SK-N-SH treated with all-trans-retinoic acid at 6 μM for 48 hours (cell line): ENCODE data around the gene VWF.

ENCODE experiments used
- ATAC-seq: fragments of 200-7000 bp; cut with Tn5 transposase; 3 replicates; pipeline ENCODE4 v1.9.1; 2020; ENCODE audit warnings: mild to moderate bottlenecking, moderate library complexity
- ARNTL ChIP-seq: fragments of 450-650 bp; formaldehyde crosslinking; IDR thresholded peaks from 2 replicates; pipeline ENCODE4 v1.5.0; 2020; ENCODE audit warnings: low read depth, mild to moderate bottlenecking, moderate library complexity, borderline replicate concordance
- BACH2 ChIP-seq: fragments of 250-450 bp; sonication (Bioruptor Pico); IDR thresholded peaks from 2 replicates; pipeline ENCODE4 v1.9.0; 2021; ENCODE audit warnings: mild to moderate bottlenecking, borderline replicate concordance
- CREB5 ChIP-seq: fragments of 250-450 bp; sonication (Bioruptor Pico); IDR thresholded peaks from 2 replicates; pipeline ENCODE4 v1.5.1; 2020; ENCODE audit warnings: low read depth, mild to moderate bottlenecking, moderate library complexity
- CSDC2 ChIP-seq: fragments of 250-450 bp; sonication (Bioruptor Pico); IDR thresholded peaks from 2 replicates; pipeline ENCODE4 v1.5.0; 2020; ENCODE audit warnings: mild to moderate bottlenecking, moderate library complexity
- CSRNP3 ChIP-seq: fragments of 250-450 bp; sonication (Bioruptor Pico); IDR thresholded peaks from 2 replicates; pipeline ENCODE4 v1.5.1; 2021; ENCODE audit warnings: mild to moderate bottlenecking, moderate library complexity
- ESRRG ChIP-seq: fragments of 250-450 bp; sonication (Bioruptor Pico); IDR thresholded peaks from 2 replicates; pipeline ENCODE4 v1.6.1; 2021; ENCODE audit warnings: mild to moderate bottlenecking
- GLIS3 ChIP-seq: fragments of 250-450 bp; sonication (Bioruptor Pico); IDR thresholded peaks from 2 replicates; pipeline ENCODE4 v1.5.0; 2020; ENCODE audit warnings: mild to moderate bottlenecking, moderate library complexity
- ISL1 ChIP-seq: fragments of 250-450 bp; sonication (Bioruptor Pico); IDR thresholded peaks from 2 replicates; pipeline ENCODE4 v2.1.2; 2022; ENCODE audit warnings: mild to moderate bottlenecking, moderate library complexity
- OSR1 ChIP-seq: fragments of 250-450 bp; sonication (Bioruptor Pico); IDR thresholded peaks from 2 replicates; pipeline ENCODE4 v1.8.0; 2022; ENCODE audit warnings: moderate library complexity, mild to moderate bottlenecking, inconsistent platforms
- POU6F1 ChIP-seq: fragments of 250-450 bp; sonication (Bioruptor Pico); IDR thresholded peaks from 2 replicates; pipeline ENCODE4 v1.8.0; 2021; ENCODE audit warnings: low read depth, mild to moderate bottlenecking, moderate library complexity, borderline replicate concordance
- RARB ChIP-seq: fragments of 250-450 bp; sonication (Bioruptor Pico); IDR thresholded peaks from 2 replicates; pipeline ENCODE4 v1.8.0; 2021; ENCODE audit warnings: mild to moderate bottlenecking, moderate library complexity
- SNAI2 ChIP-seq: fragments of 250-450 bp; sonication (Bioruptor Pico); IDR thresholded peaks from 2 replicates; pipeline ENCODE4 v1.5.0; 2020; ENCODE audit warnings: mild to moderate bottlenecking, moderate library complexity
- TCF4 ChIP-seq: fragments of 250-450 bp; sonication (Bioruptor Pico); IDR thresholded peaks from 2 replicates; pipeline ENCODE4 v1.8.0; 2021; ENCODE audit warnings: mild to moderate bottlenecking, moderate library complexity, borderline replicate concordance
- TOX ChIP-seq: fragments of 250-450 bp; sonication (Bioruptor Pico); IDR thresholded peaks from 2 replicates; pipeline ENCODE4 v1.8.0; 2021; ENCODE audit warnings: mild to moderate bottlenecking, moderate library complexity, borderline replicate concordance
- ZC3H10 ChIP-seq: fragments of 250-450 bp; sonication (Bioruptor Pico); IDR thresholded peaks from 2 replicates; pipeline ENCODE4 v1.5.1; 2021; ENCODE audit warnings: mild to moderate bottlenecking, moderate library complexity
- ZFP3 ChIP-seq: fragments of 250-450 bp; sonication (Bioruptor Pico); IDR thresholded peaks from 2 replicates; pipeline ENCODE4 v1.5.0; 2020; ENCODE audit warnings: mild to moderate bottlenecking, moderate library complexity
- ZFP30 ChIP-seq: fragments of 450-650 bp; formaldehyde crosslinking; IDR thresholded peaks from 2 replicates; pipeline ENCODE4 v1.5.0; 2022; ENCODE audit warnings: mild to moderate bottlenecking, moderate library complexity
- ZNF565 ChIP-seq: fragments of 450-650 bp; formaldehyde crosslinking; conservative IDR thresholded peaks from 2 replicates; pipeline ENCODE4 v1.5.0; 2020; ENCODE audit warnings: low read depth, mild to moderate bottlenecking, moderate library complexity
- ZNF70 ChIP-seq: fragments of 450-650 bp; formaldehyde crosslinking; IDR thresholded peaks from 2 replicates; pipeline ENCODE4 v1.5.0; 2020; ENCODE audit warnings: mild to moderate bottlenecking, moderate library complexity
- ZNF8 ChIP-seq: fragments of 450-650 bp; formaldehyde crosslinking; IDR thresholded peaks from 2 replicates; pipeline ENCODE4 v1.5.0; 2020; ENCODE audit warnings: mild to moderate bottlenecking, moderate library complexity
- TF ChIP-seq, protein P1 (sequence below): fragments of 250-450 bp; sonication (Bioruptor Pico); IDR thresholded peaks from 2 replicates; pipeline ENCODE4 v1.8.0; 2020; ENCODE audit warnings: mild to moderate bottlenecking, moderate library complexity, borderline replicate concordance
- TF ChIP-seq, protein P2 (sequence below): fragments of 250-450 bp; sonication (Bioruptor Pico); IDR thresholded peaks from 2 replicates; pipeline ENCODE4 v1.5.0; 2020; ENCODE audit warnings: mild to moderate bottlenecking, moderate library complexity

The VWF gene

GRCh38 chr12:5948696-5949095 lies 175.8 kb downstream of the VWF start:
- no peak for TF ChIP-seq ESRRG (CRISPR knock-in tag)
- TF ChIP-seq BACH2 (CRISPR knock-in tag): no peak
- no peak for TF ChIP-seq OSR1 (CRISPR knock-in tag)
- TF ChIP-seq POU6F1: no peak
- TF ChIP-seq ZFP30 (CRISPR knock-in tag): no peak
- TF ChIP-seq ZNF70 (CRISPR knock-in tag): no peak
- TF ChIP-seq ZC3H10: no peak
- no peak for TF ChIP-seq CSRNP3
- no peak for TF ChIP-seq RARB (CRISPR knock-in tag)
- TF ChIP-seq GLIS3 (CRISPR knock-in tag): no peak
- TF ChIP-seq TOX (CRISPR knock-in tag): no peak
- no peak for TF ChIP-seq CSDC2 (CRISPR knock-in tag)
- no peak for TF ChIP-seq SNAI2 (CRISPR knock-in tag)
- TF ChIP-seq, protein P1, sequence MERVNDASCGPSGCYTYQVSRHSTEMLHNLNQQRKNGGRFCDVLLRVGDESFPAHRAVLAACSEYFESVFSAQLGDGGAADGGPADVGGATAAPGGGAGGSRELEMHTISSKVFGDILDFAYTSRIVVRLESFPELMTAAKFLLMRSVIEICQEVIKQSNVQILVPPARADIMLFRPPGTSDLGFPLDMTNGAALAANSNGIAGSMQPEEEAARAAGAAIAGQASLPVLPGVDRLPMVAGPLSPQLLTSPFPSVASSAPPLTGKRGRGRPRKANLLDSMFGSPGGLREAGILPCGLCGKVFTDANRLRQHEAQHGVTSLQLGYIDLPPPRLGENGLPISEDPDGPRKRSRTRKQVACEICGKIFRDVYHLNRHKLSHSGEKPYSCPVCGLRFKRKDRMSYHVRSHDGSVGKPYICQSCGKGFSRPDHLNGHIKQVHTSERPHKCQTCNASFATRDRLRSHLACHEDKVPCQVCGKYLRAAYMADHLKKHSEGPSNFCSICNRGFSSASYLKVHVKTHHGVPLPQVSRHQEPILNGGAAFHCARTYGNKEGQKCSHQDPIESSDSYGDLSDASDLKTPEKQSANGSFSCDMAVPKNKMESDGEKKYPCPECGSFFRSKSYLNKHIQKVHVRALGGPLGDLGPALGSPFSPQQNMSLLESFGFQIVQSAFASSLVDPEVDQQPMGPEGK (CRISPR knock-in tag): no peak
- no peak for TF ChIP-seq ZNF8 (CRISPR knock-in tag)
- TF ChIP-seq ARNTL (CRISPR knock-in tag): no peak
- no peak for TF ChIP-seq ISL1 (CRISPR knock-in tag)
- TF ChIP-seq, protein P2, sequence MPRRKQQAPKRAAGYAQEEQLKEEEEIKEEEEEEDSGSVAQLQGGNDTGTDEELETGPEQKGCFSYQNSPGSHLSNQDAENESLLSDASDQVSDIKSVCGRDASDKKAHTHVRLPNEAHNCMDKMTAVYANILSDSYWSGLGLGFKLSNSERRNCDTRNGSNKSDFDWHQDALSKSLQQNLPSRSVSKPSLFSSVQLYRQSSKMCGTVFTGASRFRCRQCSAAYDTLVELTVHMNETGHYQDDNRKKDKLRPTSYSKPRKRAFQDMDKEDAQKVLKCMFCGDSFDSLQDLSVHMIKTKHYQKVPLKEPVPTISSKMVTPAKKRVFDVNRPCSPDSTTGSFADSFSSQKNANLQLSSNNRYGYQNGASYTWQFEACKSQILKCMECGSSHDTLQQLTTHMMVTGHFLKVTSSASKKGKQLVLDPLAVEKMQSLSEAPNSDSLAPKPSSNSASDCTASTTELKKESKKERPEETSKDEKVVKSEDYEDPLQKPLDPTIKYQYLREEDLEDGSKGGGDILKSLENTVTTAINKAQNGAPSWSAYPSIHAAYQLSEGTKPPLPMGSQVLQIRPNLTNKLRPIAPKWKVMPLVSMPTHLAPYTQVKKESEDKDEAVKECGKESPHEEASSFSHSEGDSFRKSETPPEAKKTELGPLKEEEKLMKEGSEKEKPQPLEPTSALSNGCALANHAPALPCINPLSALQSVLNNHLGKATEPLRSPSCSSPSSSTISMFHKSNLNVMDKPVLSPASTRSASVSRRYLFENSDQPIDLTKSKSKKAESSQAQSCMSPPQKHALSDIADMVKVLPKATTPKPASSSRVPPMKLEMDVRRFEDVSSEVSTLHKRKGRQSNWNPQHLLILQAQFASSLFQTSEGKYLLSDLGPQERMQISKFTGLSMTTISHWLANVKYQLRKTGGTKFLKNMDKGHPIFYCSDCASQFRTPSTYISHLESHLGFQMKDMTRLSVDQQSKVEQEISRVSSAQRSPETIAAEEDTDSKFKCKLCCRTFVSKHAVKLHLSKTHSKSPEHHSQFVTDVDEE: no peak
- no peak for TF ChIP-seq TCF4 (CRISPR knock-in tag)
- no peak for TF ChIP-seq ZFP3 (CRISPR knock-in tag)
- no peak for ATAC-seq

DNA sequence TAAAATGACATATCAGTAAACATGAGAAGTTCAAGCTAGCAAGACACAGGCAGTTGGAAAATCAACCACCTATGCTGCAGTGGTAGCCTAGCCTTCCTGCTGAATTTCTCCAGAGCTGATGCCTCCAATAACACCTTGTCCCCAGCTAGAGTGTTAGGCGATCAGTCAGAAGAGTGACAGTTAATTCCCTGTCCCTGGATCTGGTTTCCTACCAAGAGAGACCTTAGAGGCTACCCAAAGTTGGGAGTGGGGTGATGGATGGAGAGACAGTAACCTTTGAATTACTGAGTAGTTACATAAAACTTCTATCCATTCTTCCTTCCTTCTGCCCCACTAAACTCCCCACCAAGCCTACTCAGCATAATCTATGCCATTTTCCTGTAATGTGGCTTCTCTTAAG lies 177.5 kb downstream of the VWF start:
- no peak for ATAC-seq
- TF ChIP-seq ZNF8 (CRISPR knock-in tag) (no peak), ZNF70 (CRISPR knock-in tag) (no peak), ZFP30 (CRISPR knock-in tag) (no peak), ISL1 (CRISPR knock-in tag) (no peak), ZFP3 (CRISPR knock-in tag) (no peak), GLIS3 (CRISPR knock-in tag) (no peak), ESRRG (CRISPR knock-in tag) (no peak), OSR1 (CRISPR knock-in tag) (no peak), CSDC2 (CRISPR knock-in tag) (no peak), CREB5 (CRISPR knock-in tag) (no peak), ZNF565 (no peak), POU6F1 (no peak), SNAI2 (CRISPR knock-in tag) (no peak), RARB (CRISPR knock-in tag) (no peak), BACH2 (CRISPR knock-in tag) (no peak)
- TF ChIP-seq, protein P1 (CRISPR knock-in tag): no peak
- TF ChIP-seq, protein P2: no peak
